ENCODE measurements around the gene CCAR1.

DNA sequence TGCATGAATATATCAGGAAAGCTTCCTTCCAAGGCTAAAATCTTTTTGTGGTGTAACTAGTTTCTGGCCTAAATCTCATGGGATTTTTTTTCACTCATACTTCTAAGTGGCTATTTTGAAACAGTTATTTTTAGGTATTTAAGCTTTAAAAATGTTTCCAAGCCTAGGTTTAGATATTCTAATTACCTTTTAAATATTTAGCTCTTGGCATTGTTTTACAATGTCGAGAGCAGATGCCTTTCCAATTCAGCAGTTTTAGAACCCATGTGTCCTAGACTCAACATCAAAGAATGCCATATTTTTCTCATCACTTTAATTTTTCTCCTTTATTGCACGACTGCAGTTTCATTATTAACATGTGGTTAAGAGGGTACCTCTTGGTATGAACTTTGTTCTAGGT is 79.2 kb downstream of the CCAR1 start:
- TF ChIP-seq, protein P1, sequence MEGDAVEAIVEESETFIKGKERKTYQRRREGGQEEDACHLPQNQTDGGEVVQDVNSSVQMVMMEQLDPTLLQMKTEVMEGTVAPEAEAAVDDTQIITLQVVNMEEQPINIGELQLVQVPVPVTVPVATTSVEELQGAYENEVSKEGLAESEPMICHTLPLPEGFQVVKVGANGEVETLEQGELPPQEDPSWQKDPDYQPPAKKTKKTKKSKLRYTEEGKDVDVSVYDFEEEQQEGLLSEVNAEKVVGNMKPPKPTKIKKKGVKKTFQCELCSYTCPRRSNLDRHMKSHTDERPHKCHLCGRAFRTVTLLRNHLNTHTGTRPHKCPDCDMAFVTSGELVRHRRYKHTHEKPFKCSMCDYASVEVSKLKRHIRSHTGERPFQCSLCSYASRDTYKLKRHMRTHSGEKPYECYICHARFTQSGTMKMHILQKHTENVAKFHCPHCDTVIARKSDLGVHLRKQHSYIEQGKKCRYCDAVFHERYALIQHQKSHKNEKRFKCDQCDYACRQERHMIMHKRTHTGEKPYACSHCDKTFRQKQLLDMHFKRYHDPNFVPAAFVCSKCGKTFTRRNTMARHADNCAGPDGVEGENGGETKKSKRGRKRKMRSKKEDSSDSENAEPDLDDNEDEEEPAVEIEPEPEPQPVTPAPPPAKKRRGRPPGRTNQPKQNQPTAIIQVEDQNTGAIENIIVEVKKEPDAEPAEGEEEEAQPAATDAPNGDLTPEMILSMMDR (IDR thresholded peaks at IDR 0.05; ENCODE audit: low read depth, low read length), result no peak
- no peak for TF ChIP-seq EZH2phosphoT487 (IDR thresholded peaks at IDR 0.05; ENCODE audit: low read depth)

Data from OCI-LY3 (cell line).